NCI-H82 treated with DMSO at 0.1 percent for 48 hours (cell line): ENCODE results near the gene LMLN.
"Not testable (repeated sequence)": the region's sequence is repeated elsewhere in the genome, so short reads cannot be mapped to it uniquely, and the experiment has no call there.

Experiments
- DNase-seq: peaks from one replicate; lab custom pipeline; 2025; ENCODE audit not compliant: unreplicated experiment; lab: John Stamatoyannopoulos, UW

LMLN gene

GRCh38 chr3:197959891-197960693 lies at the start of gene LMLN:
TSS of gene LMLN (plus strand) at chr3:197960217. CDS start at chr3:197960246, 29 bp downstream.
- peak; percentile 76 for DNase-seq

GRCh38 chr3:197912741-197913476 lies 47.1 kb upstream of the LMLN start:
- no peak for DNase-seq

- DNase-seq = no peak
Observed at GRCh38 chr3:197913641-197914380, 46.2 kb upstream of the LMLN start.

- DNase-seq = not testable (repeated sequence)
Observed at GRCh38 chr3:197921429-197922275, 38.4 kb upstream of the LMLN start.

GRCh38 chr3:197926418-197926817 lies 33.6 kb upstream of the LMLN start:
- DNase-seq = no peak

- not testable (repeated sequence) for DNase-seq
Observed at GRCh38 chr3:197927578-197927977, 32.4 kb upstream of the LMLN start.

- DNase-seq = no peak
Observed at GRCh38 chr3:197936819-197937384, 23.1 kb upstream of the LMLN start.

- no peak for DNase-seq
Observed at GRCh38 chr3:197940745-197941384, 19.2 kb upstream of the LMLN start.

GRCh38 chr3:197942956-197943556 lies 17.0 kb upstream of the LMLN start:
- DNase-seq = peak; percentile 50

- no peak for DNase-seq
Observed at GRCh38 chr3:197949191-197949777, 10.7 kb upstream of the LMLN start.

- DNase-seq = peak; percentile 98
Observed at GRCh38 chr3:197949778-197950676, 10.0 kb upstream of the LMLN start, which contains the start of gene RPL35A. TSS of gene RPL35A (plus strand) at chr3:197950190. CDS start at chr3:197950968, 778 bp downstream.

- no peak for DNase-seq
Observed at GRCh38 chr3:197950677-197951061, 9.3 kb upstream of the LMLN start.

GRCh38 chr3:197951392-197951990 lies 8.5 kb upstream of the LMLN start:
- no peak for DNase-seq

- no peak for DNase-seq
Observed at GRCh38 chr3:197952440-197952839, 7.6 kb upstream of the LMLN start.

- DNase-seq = no peak
Observed at GRCh38 chr3:197953325-197953724, 6.7 kb upstream of the LMLN start.

GRCh38 chr3:197953881-197954280 lies 6.1 kb upstream of the LMLN start:
- DNase-seq = no peak

- no peak for DNase-seq
Observed at GRCh38 chr3:197955892-197956477, 4.0 kb upstream of the LMLN start.
